Left ventricle myocardium inferior (tissue), 1 donor: ENCODE measurements around the gene SLC38A3. TPM values are rescaled to one million over a fixed set of nuclear protein-coding genes. Genes with fewer than 3 reads are reported as not detected.

Source experiments
- DNase-seq: peaks from one replicate; pipeline ENCODE4 v3.0.0-alpha.2; 2020
- H3K27ac ChIP-seq: fragments of 200-600 bp; replicated peaks from 2 replicates; pipeline ENCODE4 v1.8.0; 2021
- H3K27me3 ChIP-seq: fragments of 200-600 bp; 2 replicates; pipeline ENCODE4 v1.8.0; 2021; ENCODE audit warnings: low read depth
- H3K36me3 ChIP-seq: fragments of 200-600 bp; 2 replicates; pipeline ENCODE4 v1.8.0; 2021
- H3K4me1 ChIP-seq: fragments of 200-600 bp; 2 replicates; pipeline ENCODE4 v1.8.0; 2021
- H3K4me3 ChIP-seq: fragments of 200-600 bp; 2 replicates; pipeline ENCODE4 v1.8.0; 2021; ENCODE audit warnings: mild to moderate bottlenecking, moderate library complexity
- H3K9me3 ChIP-seq: fragments of 200-600 bp; replicated peaks from 2 replicates; pipeline ENCODE4 v1.8.0; 2021
- intact Hi-C: fragments of 100-400 bp; cut with micrococcal nuclease; formaldehyde crosslinking; loops from one replicate; pipeline ENCODE4 v1.11.0; 2022
- total RNA-seq: library from RNA; stranded (reverse); fragmentation: NEBNext Ultra II Directional; extraction: Animal tissue kit (Norgen Biotek cat#: 25700); gene quantifications from one replicate; pipeline ENCODE4 v1.2.1, GENCODE V29; 2021
- TF ChIP-seq, protein P1 (sequence below): fragments of 200-600 bp; IDR thresholded peaks from 2 replicates; pipeline ENCODE4 v1.8.0; 2021; ENCODE audit warnings: antibody characterized with exemption, mild to moderate bottlenecking, borderline replicate concordance
- donor health status: DM: no; HTN: yes; CAD: no; lungs with severe emphysema.

SLC38A3 gene
- total RNA-seq, 1 donor from 2014 or later = 10.4 TPM

DNA sequence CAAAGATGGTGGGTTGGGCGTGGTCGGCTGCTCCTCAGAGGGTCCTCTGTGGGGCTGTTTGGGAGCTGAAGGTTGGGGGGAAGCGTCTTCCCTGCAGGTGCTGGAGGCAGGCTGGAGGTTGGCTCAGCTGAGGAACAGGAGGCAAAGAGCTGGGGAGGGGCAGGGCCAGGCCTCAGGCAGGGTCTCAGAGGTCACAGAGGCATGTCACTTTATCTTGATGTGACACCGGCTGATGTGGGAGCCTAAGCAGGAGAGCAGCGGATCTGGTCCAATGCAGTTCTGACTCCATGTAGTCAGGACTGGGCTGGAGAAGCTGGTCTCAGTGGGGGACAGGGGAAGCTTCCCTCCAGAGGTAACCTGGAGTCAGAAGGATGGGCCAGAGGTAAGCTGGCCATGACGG, 21.3 kb upstream of the SLC38A3 start:
- TF ChIP-seq, protein P1, sequence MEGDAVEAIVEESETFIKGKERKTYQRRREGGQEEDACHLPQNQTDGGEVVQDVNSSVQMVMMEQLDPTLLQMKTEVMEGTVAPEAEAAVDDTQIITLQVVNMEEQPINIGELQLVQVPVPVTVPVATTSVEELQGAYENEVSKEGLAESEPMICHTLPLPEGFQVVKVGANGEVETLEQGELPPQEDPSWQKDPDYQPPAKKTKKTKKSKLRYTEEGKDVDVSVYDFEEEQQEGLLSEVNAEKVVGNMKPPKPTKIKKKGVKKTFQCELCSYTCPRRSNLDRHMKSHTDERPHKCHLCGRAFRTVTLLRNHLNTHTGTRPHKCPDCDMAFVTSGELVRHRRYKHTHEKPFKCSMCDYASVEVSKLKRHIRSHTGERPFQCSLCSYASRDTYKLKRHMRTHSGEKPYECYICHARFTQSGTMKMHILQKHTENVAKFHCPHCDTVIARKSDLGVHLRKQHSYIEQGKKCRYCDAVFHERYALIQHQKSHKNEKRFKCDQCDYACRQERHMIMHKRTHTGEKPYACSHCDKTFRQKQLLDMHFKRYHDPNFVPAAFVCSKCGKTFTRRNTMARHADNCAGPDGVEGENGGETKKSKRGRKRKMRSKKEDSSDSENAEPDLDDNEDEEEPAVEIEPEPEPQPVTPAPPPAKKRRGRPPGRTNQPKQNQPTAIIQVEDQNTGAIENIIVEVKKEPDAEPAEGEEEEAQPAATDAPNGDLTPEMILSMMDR = no peak
- DNase-seq = no peak
- Histone ChIP-seq H3K27me3 (no peaks in the 10 kb centered on the region), H3K4me3 (no peak overlapping the region), H3K36me3 (peaks cover 8% of the 10 kb centered on the region), H3K27ac (no peak overlapping the region), H3K4me1 (no peaks in the 10 kb centered on the region), H3K9me3 (no peaks in the 10 kb centered on the region)
- intact Hi-C loops = no loop called here

DNA sequence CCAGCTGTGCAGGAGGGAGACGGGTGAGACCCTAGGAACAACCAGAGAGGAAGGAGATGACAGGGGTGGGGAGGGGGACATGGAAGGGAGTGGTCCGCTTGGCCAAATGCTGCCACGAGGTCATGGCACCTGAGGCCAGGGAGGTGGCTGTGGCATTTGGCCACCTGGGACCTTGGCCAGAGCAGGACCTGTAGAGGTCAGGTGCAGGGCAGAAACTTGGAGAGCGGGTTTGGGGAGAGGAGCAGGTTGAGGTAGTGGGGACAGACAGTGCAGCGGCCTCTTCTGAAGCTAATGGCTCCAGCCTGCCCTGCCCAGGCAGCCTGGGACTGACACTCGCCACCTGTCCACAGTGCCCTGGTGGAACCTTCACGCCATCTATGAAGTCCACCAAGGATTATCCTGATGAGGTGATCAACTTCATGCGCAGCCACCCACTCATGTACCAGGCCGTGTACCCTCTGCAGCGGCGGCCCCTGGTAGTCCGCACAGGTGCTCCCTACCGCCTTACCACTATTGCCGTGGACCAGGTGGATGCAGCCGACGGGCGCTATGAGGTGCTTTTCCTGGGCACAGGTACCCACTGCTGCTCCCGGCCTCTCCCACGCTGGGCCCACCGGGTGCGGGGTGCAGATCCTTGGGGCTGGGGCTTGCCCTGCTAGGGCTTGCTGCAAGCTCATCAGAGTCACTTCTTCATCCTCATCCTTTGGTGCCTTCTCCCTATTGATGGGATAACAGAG, 20.7 kb upstream of the SLC38A3 start:
- TF ChIP-seq, protein P1 = no peak

DNA sequence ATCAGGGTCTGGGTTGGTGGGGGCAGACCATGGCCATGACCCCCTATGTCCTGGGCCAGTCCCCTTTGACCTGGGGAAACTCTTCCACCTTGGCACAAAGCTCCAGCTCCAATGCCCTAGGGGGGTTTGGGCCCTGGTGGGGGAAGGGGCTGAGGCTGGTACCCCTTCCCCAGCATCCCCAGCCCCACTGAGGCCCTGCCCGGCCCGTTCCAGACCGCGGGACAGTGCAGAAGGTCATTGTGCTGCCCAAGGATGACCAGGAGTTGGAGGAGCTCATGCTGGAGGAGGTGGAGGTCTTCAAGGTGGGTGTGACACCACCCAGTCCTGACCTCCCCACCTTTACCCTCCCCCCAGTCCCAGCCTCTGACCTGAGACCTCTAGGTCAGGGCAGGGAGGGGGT, 19.8 kb upstream of the SLC38A3 start:
- H3K4me3 ChIP-seq = no peak overlapping the region
- no peak for DNase-seq
- H3K4me1 ChIP-seq = peaks cover 4% of the 10 kb centered on the region
- H3K27ac ChIP-seq = no peak overlapping the region
- peaks cover 8% of the 10 kb centered on the region for H3K36me3 ChIP-seq
- TF ChIP-seq, protein P1 = no peak
- intact Hi-C loops = no loop called here
- H3K9me3 ChIP-seq = no peaks in the 10 kb centered on the region
- no peaks in the 10 kb centered on the region for H3K27me3 ChIP-seq

More for the DNA sequence above, 20.7 kb upstream of the SLC38A3 start:
- Histone ChIP-seq H3K4me3 (no peak overlapping the region), H3K36me3 (peaks cover 8% of the 10 kb centered on the region), H3K4me1 (peaks cover 4% of the 10 kb centered on the region), H3K27ac (no peak overlapping the region), H3K27me3 (no peaks in the 10 kb centered on the region), H3K9me3 (no peaks in the 10 kb centered on the region)
- no peak for DNase-seq
- intact Hi-C loops = no loop called here

DNA sequence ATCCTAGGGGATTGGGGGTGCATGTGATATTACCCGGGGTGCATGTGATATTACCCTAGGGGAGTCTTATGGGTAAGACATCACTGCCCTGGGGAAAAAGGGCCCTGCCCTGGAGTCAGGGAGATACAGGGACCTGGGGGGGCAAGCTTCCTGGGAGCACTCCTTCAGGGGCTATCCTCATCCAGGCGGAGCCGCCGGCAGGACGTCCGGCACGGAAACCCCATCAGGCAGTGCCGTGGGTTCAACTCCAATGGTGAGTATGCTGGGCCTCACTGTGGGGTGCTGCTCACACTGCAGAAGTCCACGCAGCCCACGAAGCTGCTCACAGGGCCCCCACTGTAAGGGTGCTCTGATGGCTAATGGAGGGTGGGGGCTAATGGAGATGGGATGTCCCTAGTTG, 19.0 kb upstream of the SLC38A3 start:
- Histone ChIP-seq H3K4me1 (peaks cover 4% of the 10 kb centered on the region), H3K9me3 (no peaks in the 10 kb centered on the region), H3K27me3 (no peaks in the 10 kb centered on the region), H3K36me3 (peaks cover 8% of the 10 kb centered on the region), H3K4me3 (no peak overlapping the region), H3K27ac (no peak overlapping the region)
- TF ChIP-seq, protein P1 = no peak
- no peak for DNase-seq
- intact Hi-C loops = no loop called here

DNA sequence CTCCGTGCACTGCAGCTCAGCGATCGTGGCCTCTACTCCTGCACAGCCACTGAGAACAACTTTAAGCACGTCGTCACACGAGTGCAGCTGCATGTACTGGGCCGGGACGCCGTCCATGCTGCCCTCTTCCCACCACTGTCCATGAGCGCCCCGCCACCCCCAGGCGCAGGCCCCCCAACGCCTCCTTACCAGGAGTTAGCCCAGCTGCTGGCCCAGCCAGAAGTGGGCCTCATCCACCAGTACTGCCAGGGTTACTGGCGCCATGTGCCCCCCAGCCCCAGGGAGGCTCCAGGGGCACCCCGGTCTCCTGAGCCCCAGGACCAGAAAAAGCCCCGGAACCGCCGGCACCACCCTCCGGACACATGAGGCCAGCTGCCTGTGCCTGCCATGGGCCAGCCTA, 17.3 kb upstream of the SLC38A3 start:
- no peak for DNase-seq

More for the DNA sequence above, 17.3 kb upstream of the SLC38A3 start:
- Histone ChIP-seq H3K4me1 (peaks cover 6% of the 10 kb centered on the region), H3K27ac (no peak overlapping the region), H3K4me3 (no peak overlapping the region), H3K27me3 (peaks cover 15% of the 10 kb centered on the region), H3K36me3 (peaks cover 8% of the 10 kb centered on the region), H3K9me3 (no peaks in the 10 kb centered on the region)
- intact Hi-C loops = no loop called here
- TF ChIP-seq, protein P1 = no peak
